Stimulated activated naive CD8-positive, alpha-beta T cell treated with anti-CD3 and anti-CD28 coated beads, Interleukin-15, Interleukin-2, amounts not matched to agents 100 ng/mL and 50 ng/mL, for 24 hours (primary cell): ENCODE data around the gene EDEM1.
A peak's percentile ranks its signal among the peaks of the same experiment; 100 is the strongest.
"Not testable (repeated sequence)": the region's sequence is repeated elsewhere in the genome, so short reads cannot be mapped to it uniquely, and the experiment has no call there.

Experiments
- H3K27ac Mint-ChIP-seq: one replicate; pipeline ENCODE4 v1.8.0; 2021; ENCODE audit warnings: mild to moderate bottlenecking, mixed read lengths
- H3K27me3 Mint-ChIP-seq: one replicate; pipeline ENCODE4 v1.8.0; 2021; ENCODE audit warnings: mixed read lengths
- H3K36me3 Mint-ChIP-seq: one replicate; pipeline ENCODE4 v1.8.0; 2021; ENCODE audit warnings: low read depth, mixed read lengths
- H3K4me1 Mint-ChIP-seq: one replicate; pipeline ENCODE4 v1.8.0; 2021; ENCODE audit warnings: low read depth, mixed read lengths
- H3K4me3 Mint-ChIP-seq: one replicate; pipeline ENCODE4 v1.8.0; 2021; ENCODE audit warnings: mild to moderate bottlenecking, mixed read lengths
- H3K9me3 Mint-ChIP-seq: one replicate; pipeline ENCODE4 v1.8.0; 2021; ENCODE audit warnings: mixed read lengths

EDEM1 gene

DNA sequence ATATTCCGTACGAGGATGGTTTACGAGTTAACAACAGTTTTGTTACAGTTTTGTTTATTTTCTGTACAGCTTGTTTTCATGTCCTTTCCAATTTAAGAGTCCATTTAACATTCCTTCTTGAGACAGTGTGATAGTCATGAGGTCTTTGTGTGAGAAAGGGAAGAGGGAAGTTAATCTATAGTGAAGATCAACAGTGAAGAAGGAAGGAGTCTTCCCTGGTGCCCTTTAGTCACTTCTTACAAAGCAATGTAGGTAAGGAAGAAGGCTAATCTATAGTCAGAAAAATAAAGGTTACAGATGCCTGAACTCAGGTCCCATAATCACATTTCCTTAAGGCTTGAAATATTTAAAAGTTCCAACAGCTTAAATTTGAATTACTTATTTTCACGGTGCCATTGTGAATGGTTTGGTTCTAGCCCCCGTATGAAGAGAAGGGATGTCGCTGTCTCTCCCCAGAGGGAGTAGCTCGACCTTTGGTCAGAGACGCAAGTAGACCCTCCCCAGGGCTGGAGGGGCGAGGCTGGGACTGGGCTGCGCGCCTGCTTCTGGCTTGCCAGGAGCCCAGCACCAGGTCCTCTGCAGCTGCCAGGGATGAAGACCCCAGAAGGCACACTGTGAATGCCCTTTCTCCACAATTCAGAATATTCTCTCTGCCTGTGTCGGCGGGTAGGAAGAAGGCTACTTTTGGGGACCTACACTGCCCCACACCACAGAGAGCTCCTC, 34.9 kb downstream of the EDEM1 start:
- Mint-ChIP-seq H3K27ac (peak overlapping the region; percentile 23), H3K4me1 (peaks cover 12% of the 10 kb centered on the region), H3K27me3 (no peaks in the 10 kb centered on the region), H3K9me3 (no peaks in the 10 kb centered on the region), H3K36me3 (peaks cover 25% of the 10 kb centered on the region), H3K4me3 (no peak overlapping the region)

DNA sequence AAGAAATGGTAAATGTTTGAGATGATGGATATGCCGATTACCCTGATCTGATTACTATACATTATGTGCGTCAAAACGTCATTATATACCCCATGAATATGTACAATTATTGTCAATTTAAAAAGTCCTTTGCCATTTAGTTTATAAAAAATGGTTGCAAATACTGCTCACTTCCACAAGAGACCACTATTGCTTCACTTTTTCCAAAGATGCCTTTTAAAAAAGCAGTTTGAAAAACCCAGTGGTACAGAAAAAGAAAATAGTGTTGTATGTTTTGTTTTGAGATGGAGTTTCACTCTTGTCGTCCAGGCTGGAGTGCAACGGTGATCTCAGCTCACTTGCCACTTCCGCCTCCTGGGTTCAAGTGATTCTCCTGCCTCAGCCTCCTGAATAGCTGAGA, 39.3 kb downstream of the EDEM1 start:
- Mint-ChIP-seq H3K4me1 (no peaks in the 10 kb centered on the region), H3K4me3 (no peak overlapping the region), H3K27ac (no peak overlapping the region), H3K9me3 (no peaks in the 10 kb centered on the region), H3K36me3 (peaks cover 4% of the 10 kb centered on the region), H3K27me3 (no peaks in the 10 kb centered on the region)

DNA sequence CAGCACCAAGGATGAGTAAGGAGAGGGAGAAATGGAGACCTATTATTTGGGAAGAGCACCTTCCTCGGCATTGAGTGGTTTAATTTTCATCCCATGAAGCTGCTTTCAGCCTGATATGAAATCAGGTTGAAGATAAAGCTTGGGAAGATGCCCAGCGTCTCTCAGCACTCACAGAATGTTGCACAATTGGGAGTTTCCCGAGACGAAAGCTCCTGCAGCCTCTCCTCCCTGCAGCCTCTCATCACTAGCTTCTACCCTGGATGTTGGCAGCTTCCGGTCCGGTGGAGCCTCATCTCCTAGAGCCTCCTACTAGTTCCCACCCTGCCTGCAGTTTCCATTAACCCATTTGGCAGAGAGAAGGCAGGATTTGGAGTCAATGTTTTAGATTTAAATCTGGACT, 40.3 kb downstream of the EDEM1 start:
- Mint-ChIP-seq H3K27ac (no peak overlapping the region), H3K4me1 (no peaks in the 10 kb centered on the region), H3K36me3 (no peaks in the 10 kb centered on the region), H3K9me3 (no peaks in the 10 kb centered on the region), H3K27me3 (no peaks in the 10 kb centered on the region), H3K4me3 (no peak overlapping the region)

DNA sequence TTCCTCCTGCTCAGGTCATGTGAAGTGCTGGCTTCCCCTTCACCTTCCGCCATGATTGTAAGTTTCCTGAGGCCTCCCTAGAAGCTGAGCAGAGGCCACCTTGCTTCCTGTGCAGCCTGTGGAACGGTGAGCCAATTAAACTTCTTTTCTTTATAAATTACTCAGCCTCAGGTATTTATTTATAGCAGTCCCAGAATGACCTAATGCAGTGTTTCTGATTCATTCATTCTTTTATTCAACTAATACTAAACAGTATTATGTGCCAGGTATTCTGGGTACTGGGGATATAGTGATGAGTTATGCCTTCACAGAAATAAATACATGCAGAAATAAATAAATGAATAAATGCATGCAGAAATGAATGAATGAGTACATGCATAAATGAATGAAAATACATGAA, 41.9 kb downstream of the EDEM1 start:
- no peaks in the 10 kb centered on the region for H3K9me3 Mint-ChIP-seq
- H3K4me3 Mint-ChIP-seq, result no peak overlapping the region
- no peaks in the 10 kb centered on the region for H3K4me1 Mint-ChIP-seq
- H3K27me3 Mint-ChIP-seq, result no peaks in the 10 kb centered on the region
- H3K36me3 Mint-ChIP-seq, result no peaks in the 10 kb centered on the region
- no peak overlapping the region for H3K27ac Mint-ChIP-seq

GRCh38 chr3:5231074-5231473, 43.6 kb downstream of the EDEM1 start:
- Mint-ChIP-seq H3K4me3 (no peak overlapping the region), H3K4me1 (no peaks in the 10 kb centered on the region), H3K36me3 (no peaks in the 10 kb centered on the region), H3K9me3 (no peaks in the 10 kb centered on the region), H3K27me3 (no peaks in the 10 kb centered on the region), H3K27ac (no peak overlapping the region)

DNA sequence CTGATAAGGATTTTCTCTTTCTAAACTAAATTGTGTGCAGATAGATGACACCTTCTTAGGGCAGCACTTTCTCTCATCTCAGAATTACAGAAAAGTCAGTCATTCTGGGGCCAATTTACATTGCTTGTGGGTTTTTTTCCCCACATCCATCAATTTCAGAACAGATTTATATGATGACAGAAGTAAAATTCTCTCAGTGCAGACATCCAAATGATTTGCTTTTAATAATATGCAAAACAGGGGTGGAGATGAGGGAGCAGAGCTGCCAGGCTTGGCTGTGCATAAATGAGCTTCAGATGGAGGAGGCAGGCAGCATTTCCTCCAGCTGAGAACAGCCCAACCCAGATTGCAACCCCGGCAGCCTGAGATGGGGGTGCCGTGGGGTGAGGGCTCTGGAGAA, 44.0 kb downstream of the EDEM1 start:
- Mint-ChIP-seq H3K27me3 (no peaks in the 10 kb centered on the region), H3K27ac (no peak overlapping the region), H3K4me1 (no peaks in the 10 kb centered on the region), H3K9me3 (no peaks in the 10 kb centered on the region), H3K4me3 (no peak overlapping the region), H3K36me3 (no peaks in the 10 kb centered on the region)

DNA sequence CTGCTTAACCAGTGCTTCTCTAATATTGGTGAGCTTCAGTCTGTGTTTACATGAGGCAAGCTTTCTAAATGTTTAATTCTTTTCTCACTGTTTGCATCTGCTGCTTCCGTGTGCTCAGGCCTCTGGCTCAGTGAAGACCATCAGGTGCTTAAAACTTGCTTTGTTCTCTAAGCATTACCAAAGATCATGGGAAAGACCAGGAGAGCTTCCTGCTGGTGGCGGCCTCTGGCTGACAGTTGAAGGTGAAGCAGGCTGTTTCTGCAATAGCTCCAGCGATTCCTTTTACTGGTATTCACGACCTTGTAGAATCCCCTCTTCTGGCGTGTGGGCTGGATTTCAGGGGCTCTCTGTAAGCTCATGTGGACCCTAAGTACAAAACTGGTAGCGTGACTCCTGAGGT, 45.1 kb downstream of the EDEM1 start:
- H3K9me3 Mint-ChIP-seq, result no peaks in the 10 kb centered on the region
- H3K4me3 Mint-ChIP-seq, result no peak overlapping the region
- no peaks in the 10 kb centered on the region for H3K4me1 Mint-ChIP-seq
- H3K27ac Mint-ChIP-seq, result no peak overlapping the region
- no peaks in the 10 kb centered on the region for H3K27me3 Mint-ChIP-seq
- no peaks in the 10 kb centered on the region for H3K36me3 Mint-ChIP-seq

- Mint-ChIP-seq H3K27me3 (no peaks in the 10 kb centered on the region), H3K4me1 (no peaks in the 10 kb centered on the region), H3K9me3 (no peaks in the 10 kb centered on the region), H3K27ac (no peak overlapping the region), H3K4me3 (no peak overlapping the region), H3K36me3 (no peaks in the 10 kb centered on the region)
These were observed 45.5 kb downstream of the EDEM1 start for GRCh38 chr3:5233026-5233425.

DNA sequence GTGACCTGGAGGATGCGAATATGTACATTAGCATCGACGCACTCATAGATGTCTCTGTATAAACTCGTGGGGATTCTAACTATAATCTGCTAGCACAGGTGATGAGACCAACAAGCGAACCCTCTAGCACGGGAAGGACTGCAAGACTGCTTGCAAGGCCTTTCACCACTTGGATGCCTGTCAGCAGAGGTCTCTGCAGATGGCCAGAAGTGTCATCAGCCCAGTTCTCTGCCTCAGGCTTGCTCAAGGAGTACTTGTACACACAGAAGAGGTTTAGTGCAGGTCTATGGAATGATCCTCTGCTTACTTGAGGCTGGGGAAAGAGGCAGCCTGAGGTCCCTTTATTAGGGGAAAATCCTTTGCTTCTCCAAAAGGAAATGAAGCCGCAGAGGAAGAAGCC, 48.1 kb downstream of the EDEM1 start:
- no peaks in the 10 kb centered on the region for H3K36me3 Mint-ChIP-seq
- H3K4me3 Mint-ChIP-seq, result no peak overlapping the region
- no peaks in the 10 kb centered on the region for H3K27me3 Mint-ChIP-seq

DNA sequence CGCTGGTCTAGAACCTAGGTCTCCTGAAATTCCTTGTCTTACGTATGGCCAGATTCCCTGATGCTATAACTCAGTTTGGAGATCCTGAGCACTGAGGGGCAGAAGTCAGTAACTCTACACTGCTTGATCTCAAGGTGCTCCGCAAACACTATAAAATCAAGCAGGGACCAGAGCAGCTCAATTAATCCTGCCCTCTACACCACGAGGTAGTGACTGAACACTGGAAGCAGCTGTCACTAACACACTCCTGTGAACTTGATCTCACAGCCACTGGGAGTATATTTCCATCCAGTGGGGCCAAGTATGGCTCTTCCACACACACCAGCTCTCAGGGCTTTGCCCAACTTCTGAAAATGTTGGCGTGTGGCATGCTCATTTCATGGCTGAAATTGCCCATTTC, 51.0 kb downstream of the EDEM1 start:
- no peaks in the 10 kb centered on the region for H3K36me3 Mint-ChIP-seq
- no peak overlapping the region for H3K27ac Mint-ChIP-seq
- no peak overlapping the region for H3K4me3 Mint-ChIP-seq
- H3K9me3 Mint-ChIP-seq, result peaks cover 1% of the 10 kb centered on the region
- peaks cover 6% of the 10 kb centered on the region for H3K4me1 Mint-ChIP-seq
- H3K27me3 Mint-ChIP-seq, result no peaks in the 10 kb centered on the region

More for the DNA sequence above, 48.1 kb downstream of the EDEM1 start:
- peaks cover 6% of the 10 kb centered on the region for H3K4me1 Mint-ChIP-seq
- H3K9me3 Mint-ChIP-seq, result no peaks in the 10 kb centered on the region
- no peak overlapping the region for H3K27ac Mint-ChIP-seq

DNA sequence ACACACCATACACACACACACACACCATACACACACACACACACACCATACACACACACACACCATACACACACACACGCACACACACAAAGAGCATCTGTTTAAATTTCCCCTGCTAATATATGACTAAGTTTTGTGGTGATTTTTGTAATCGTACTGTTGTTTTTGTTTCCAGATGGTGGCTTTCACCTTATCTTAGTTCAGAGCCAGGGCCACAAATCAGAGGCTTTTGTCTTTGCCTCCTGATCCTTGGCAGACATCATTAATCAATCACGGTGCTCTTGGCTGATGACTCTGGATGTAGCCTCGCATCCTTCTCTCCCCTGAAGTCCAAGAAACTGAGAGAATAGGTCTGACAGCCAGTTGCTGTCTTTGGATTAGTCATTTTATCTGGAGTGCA, 52.1 kb downstream of the EDEM1 start:
- peaks cover 6% of the 10 kb centered on the region for H3K4me1 Mint-ChIP-seq

GRCh38 chr3:5240740-5241139, 53.2 kb downstream of the EDEM1 start:
- Mint-ChIP-seq H3K27me3 (no peaks in the 10 kb centered on the region), H3K36me3 (no peaks in the 10 kb centered on the region), H3K27ac (no peak overlapping the region), H3K4me1 (peaks cover 6% of the 10 kb centered on the region), H3K9me3 (peaks cover 12% of the 10 kb centered on the region), H3K4me3 (no peak overlapping the region)

More for the DNA sequence above, 52.1 kb downstream of the EDEM1 start:
- Mint-ChIP-seq H3K27me3 (no peaks in the 10 kb centered on the region), H3K9me3 (peaks cover 12% of the 10 kb centered on the region), H3K36me3 (no peaks in the 10 kb centered on the region), H3K4me3 (no peak overlapping the region), H3K27ac (peak overlapping the region; percentile 49)

- not testable (repeated sequence) for H3K27me3 Mint-ChIP-seq, H3K4me3 Mint-ChIP-seq, H3K36me3 Mint-ChIP-seq, H3K27ac Mint-ChIP-seq
- H3K4me1 Mint-ChIP-seq, result peaks cover 11% of the 10 kb centered on the region
- H3K9me3 Mint-ChIP-seq, result peaks cover 12% of the 10 kb centered on the region
These were observed 55.3 kb downstream of the EDEM1 start for GRCh38 chr3:5242785-5243184.

GRCh38 chr3:5245927-5246326, 58.4 kb downstream of the EDEM1 start:
- no peak overlapping the region for H3K27ac Mint-ChIP-seq
- peaks cover 12% of the 10 kb centered on the region for H3K9me3 Mint-ChIP-seq

GRCh38 chr3:5248822-5249221, 61.3 kb downstream of the EDEM1 start:
- H3K27me3 Mint-ChIP-seq, result no peaks in the 10 kb centered on the region
- H3K27ac Mint-ChIP-seq, result no peak overlapping the region
- H3K9me3 Mint-ChIP-seq, result peaks cover 8% of the 10 kb centered on the region
- H3K4me1 Mint-ChIP-seq, result peaks cover 5% of the 10 kb centered on the region
- H3K4me3 Mint-ChIP-seq, result no peak overlapping the region
- no peaks in the 10 kb centered on the region for H3K36me3 Mint-ChIP-seq

More at GRCh38 chr3:5245927-5246326, 58.4 kb downstream of the EDEM1 start:
- H3K27me3 Mint-ChIP-seq, result no peaks in the 10 kb centered on the region
- peaks cover 5% of the 10 kb centered on the region for H3K4me1 Mint-ChIP-seq
- H3K36me3 Mint-ChIP-seq, result no peaks in the 10 kb centered on the region
- no peak overlapping the region for H3K4me3 Mint-ChIP-seq

DNA sequence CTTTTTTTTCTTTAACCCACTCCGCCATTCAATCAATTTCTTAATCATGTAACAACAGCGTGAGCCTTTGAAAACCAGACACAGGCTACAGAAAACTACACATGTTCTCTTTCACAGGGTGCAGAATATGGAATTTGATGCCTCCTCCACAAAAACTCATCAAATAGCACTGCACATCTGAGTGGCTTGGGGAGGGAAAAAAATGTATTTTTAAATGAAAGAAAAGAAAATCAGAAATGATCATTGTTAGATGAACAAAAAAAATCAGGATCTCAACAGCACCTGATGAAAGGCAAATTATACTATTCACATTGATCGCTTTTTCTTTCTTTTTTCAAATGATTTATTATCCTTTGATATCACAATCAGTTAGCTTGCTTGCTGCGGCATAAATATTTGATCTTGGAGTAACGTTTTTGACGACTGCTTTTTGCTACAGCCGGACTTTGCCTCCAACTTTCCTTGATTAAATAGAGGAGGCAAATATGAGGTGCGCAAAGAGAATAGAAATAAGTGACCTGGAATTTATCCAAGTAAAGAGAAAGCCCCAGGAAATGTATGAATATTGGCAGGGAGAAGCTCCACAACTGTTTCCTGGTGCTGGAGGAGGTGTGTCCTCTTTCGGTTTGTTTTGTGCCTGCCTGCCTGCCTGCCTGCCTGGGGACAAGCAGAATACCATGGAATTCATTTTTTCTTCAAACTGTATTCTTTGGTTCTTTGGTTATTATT, 63.1 kb downstream of the EDEM1 start:
- Mint-ChIP-seq H3K4me1 (peaks cover 5% of the 10 kb centered on the region), H3K4me3 (no peak overlapping the region), H3K27me3 (no peaks in the 10 kb centered on the region), H3K36me3 (no peaks in the 10 kb centered on the region), H3K9me3 (no peaks in the 10 kb centered on the region), H3K27ac (no peak overlapping the region)
